A549 treated with GW870086 at 1 μM for 4 hours (cell line): Measurements from ENCODE around the gene DCUN1D4. TPM values are rescaled to one million over a fixed set of nuclear protein-coding genes. Genes with fewer than 3 reads are reported as not detected.

ENCODE experiments used
- total RNA-seq: library from RNA; stranded (reverse); fragments of 200-300 nt; extraction: Qiagen RNA extraction; gene quantifications from 5 replicates; pipeline ENCODE4 v1.2.3, GENCODE V29; 2022; ENCODE audit warnings: low read depth

DCUN1D4 gene
- 12.6 to 18.9 TPM (median 17.5 TPM) in 5 replicates for total RNA-seq

GRCh38 chr4:51842554-51843308 is at the start of gene DCUN1D4:
DCUN1D4 (plus strand) TSS chr4:51843153; CDS start chr4:51843243, 90 bp downstream.

Other genes starting within 250 kb of the DCUN1D4 start
- gene LRRC66, start 177.2 kb downstream of the DCUN1D4 start, total RNA-seq: 0.07 to 0.16 TPM (median 0.09 TPM) in 5 replicates
- gene SGCB, start 195.1 kb downstream of the DCUN1D4 start, total RNA-seq: 17.5 to 18.9 TPM (median 18.2 TPM) in 5 replicates
- 3.4 to 5.2 TPM (median 3.8 TPM) in 5 replicates for gene SPATA18, start 208.2 kb downstream of the DCUN1D4 start, total RNA-seq